Body of pancreas (tissue), 4 donors: ENCODE measurements around the gene MAN2A2. TPM values are rescaled to one million over a fixed set of nuclear protein-coding genes. Genes with fewer than 3 reads are reported as not detected.

Experiments used
- ATAC-seq: fragments of 150-250 bp; one replicate; pipeline ENCODE4 v1.9.1; 2016
- DNase-seq, 4 donors: peaks; one replicate each; pipeline ENCODE4 v3.0.0-alpha.2; 2019
- H3K27ac ChIP-seq, 4 donors: fragments of 200-600 bp; sonication (generic); 1 replicate in 3 of 4; 2 replicates in 1 of 4; pipeline versions ENCODE4 v1.5.1 to v1.6.1; 2016 to 2019; ENCODE audit warnings: mild to moderate bottlenecking in 1 of 4, mixed read lengths in 1 of 4, moderate library complexity in 1 of 4
- H3K27me3 ChIP-seq, 2 donors: fragments of 200-600 bp; sonication (generic); one replicate each; pipeline ENCODE4 v1.6.0; 2016; ENCODE audit warnings: mild to moderate bottlenecking in 1 of 2
- H3K36me3 ChIP-seq, 2 donors: fragments of 200-600 bp; sonication (generic); replicated peaks in 1 of 2; 2 replicates each; pipeline ENCODE4 v1.5.1; 2016; ENCODE audit warnings: low read depth in 2 of 2; ENCODE audit not compliant: insufficient read depth in 1 of 2
- H3K4me1 ChIP-seq: fragments of 200-600 bp; sonication (generic); one replicate; pipeline ENCODE4 v1.6.0; 2016
- H3K4me3 ChIP-seq, 2 donors: fragments of 200-600 bp; sonication (generic); 1 replicate in 1 of 2; 2 replicates in 1 of 2; pipeline ENCODE4 v1.5.1; 2016 to 2019
- H3K9me3 ChIP-seq, 3 donors: fragments of 200-600 bp; sonication (generic); 1 replicate in 2 of 3; 2 replicates in 1 of 3; pipeline ENCODE4 v1.5.1; 2016
- CTCF ChIP-seq, 7 experiments: fragments of 450-650 bp in 4 of 7; fragments of 200-600 bp in 3 of 7; sonication (generic) in 3 of 7; IDR thresholded peaks; one replicate each; pipeline ENCODE4 v1.5.1; 2016 to 2019; ENCODE audit warnings: antibody characterized with exemption in 7 of 7
- POLR2A ChIP-seq, 3 donors: fragments of 450-650 bp; IDR thresholded peaks; one replicate each; pipeline ENCODE4 v1.6.1; 2016; ENCODE audit warnings: antibody characterized with exemption in 3 of 3, mild to moderate bottlenecking in 2 of 3
- WGBS, 2 donors: methylation state at CpG; one replicate each; pipeline ENCODE4 v1.1.5; 2017; 5-methylcytosine and 5-hydroxymethylcytosine counted together
- intact Hi-C: fragments of 100-400 bp; cut with DNase I; formaldehyde crosslinking; loops from one replicate; pipeline ENCODE4 v1.15.1; 2023
- total RNA-seq, 2 donors: library from RNA; depleted of rRNA; stranded (reverse); fragments of >200 nt; gene quantifications; one replicate each; pipeline ENCODE4 v1.1.0, GENCODE V29; 2016

Gene MAN2A2
- total RNA-seq, 2 donors from 2014 or later = 78.9 to 138 TPM

- Histone ChIP-seq H3K4me1 (no peaks in the 10 kb centered on the region), H3K27ac (no peak overlapping the region), H3K9me3 (no peaks in the 10 kb centered on the region), H3K4me3 (no peak overlapping the region), H3K36me3 (peaks cover 17 to 40% of the 10 kb centered on the region in 2 donors), H3K27me3 (no peaks in the 10 kb centered on the region)
- intact Hi-C loops = no loop called here
- 80 to 92% methylated on average over 7 to 8 of the region's 8 CpGs for WGBS, 2 donors
- ATAC-seq (no peak), DNase-seq (no peak)
- no peak for TF ChIP-seq POLR2A (IDR thresholded peaks at IDR 0.05)
- TF ChIP-seq CTCF (IDR thresholded peaks at IDR 0.05) = no peak
Observed at GRCh38 chr15:90946941-90947576, 44.0 kb downstream of the MAN2A2 start.

GRCh38 chr15:90947577-90948357 is 44.7 kb downstream of the MAN2A2 start:
- intact Hi-C loops = no loop called here
- 91 to 97% methylated on average over 14 to 17 of the region's 18 CpGs for WGBS, 2 donors
- peaks cover 17 to 43% of the 10 kb centered on the region in 2 donors for H3K36me3 ChIP-seq

GRCh38 chr15:90948506-90948905 is 45.4 kb downstream of the MAN2A2 start:
- intact Hi-C loops = no loop called here
- H3K36me3 ChIP-seq = peaks cover 17 to 45% of the 10 kb centered on the region in 2 donors
- TF ChIP-seq CTCF (IDR thresholded peaks at IDR 0.05) (no peak), POLR2A (IDR thresholded peaks at IDR 0.05) (no peak)
- DNase-seq (no peak), ATAC-seq (no peak)
- no peak overlapping the region for H3K27ac ChIP-seq
- 95 to 98% methylated on average over 8 of the region's 8 CpGs for WGBS, 2 donors
- H3K27me3 ChIP-seq = no peaks in the 10 kb centered on the region
- no peaks in the 10 kb centered on the region for H3K4me1 ChIP-seq
- H3K4me3 ChIP-seq = no peak overlapping the region
- no peaks in the 10 kb centered on the region for H3K9me3 ChIP-seq

More at GRCh38 chr15:90947577-90948357, 44.7 kb downstream of the MAN2A2 start:
- ATAC-seq (no peak), DNase-seq (no peak)
- no peaks in the 10 kb centered on the region for H3K27me3 ChIP-seq
- H3K4me1 ChIP-seq = no peaks in the 10 kb centered on the region
- no peak overlapping the region for H3K27ac ChIP-seq
- TF ChIP-seq POLR2A (IDR thresholded peaks at IDR 0.05) (no peak), CTCF (IDR thresholded peaks at IDR 0.05) (no peak)
- no peaks in the 10 kb centered on the region for H3K9me3 ChIP-seq
- no peak overlapping the region for H3K4me3 ChIP-seq

GRCh38 chr15:90949979-90950675 is 47.0 kb downstream of the MAN2A2 start:
- DNase-seq (no peak), ATAC-seq (no peak)
- 91% methylated on average over 20 of the region's 23 CpGs; no CpG with 5 or more reads in 1 of the 2 donors for WGBS, 2 donors
- no peak overlapping the region for H3K27ac ChIP-seq
- no peak for TF ChIP-seq POLR2A (IDR thresholded peaks at IDR 0.05)
- TF ChIP-seq CTCF (IDR thresholded peaks at IDR 0.05) = no peak
- peaks cover 5% of the 10 kb centered on the region for H3K4me1 ChIP-seq
- intact Hi-C loops = loop anchor here (5.0 kb wide), 1 partner anchor 92 kb away; no protein-coding TSS in a partner anchor
- H3K4me3 ChIP-seq = no peak overlapping the region
- no peaks in the 10 kb centered on the region for H3K9me3 ChIP-seq
- H3K27me3 ChIP-seq = no peaks in the 10 kb centered on the region
- peaks cover 12 to 35% of the 10 kb centered on the region in 2 donors for H3K36me3 ChIP-seq
